ENCODE measurements around the gene TNIK.

The TNIK gene

GRCh38 chr3:171198781-171199472 lies 261.3 kb downstream of the TNIK start:
- no peak for DNase-seq
- Histone ChIP-seq H3K27me3 (no peaks in the 10 kb centered on the region), H3K27ac (no peak overlapping the region), H3K4me1 (peaks cover 0 to 35% (median 5%) of the 10 kb centered on the region in 4 donors), H3K36me3 (no peaks in the 10 kb centered on the region), H3K9me3 (no peaks in the 10 kb centered on the region), H3K4me3 (no peak overlapping the region)
- intact Hi-C loops (cut with DNase I; ENCODE audit: low total_unique reads) = no loop called here
- TF ChIP-seq CTCF (IDR thresholded peaks at IDR 0.05) = no peak

GRCh38 chr3:171195686-171196085 lies 264.5 kb downstream of the TNIK start:
- Histone ChIP-seq H3K4me3 (no peak overlapping the region), H3K27me3 (no peaks in the 10 kb centered on the region), H3K36me3 (no peaks in the 10 kb centered on the region), H3K9me3 (no peaks in the 10 kb centered on the region), H3K27ac (no peak overlapping the region), H3K4me1 (peaks cover 0 to 13% (median 3%) of the 10 kb centered on the region in 4 donors)
- intact Hi-C loops (cut with DNase I; ENCODE audit: low total_unique reads) = no loop called here
- DNase-seq = no peak
- TF ChIP-seq CTCF (IDR thresholded peaks at IDR 0.05) = no peak

- H3K4me3 ChIP-seq = no peak overlapping the region
- no peaks in the 10 kb centered on the region for H3K36me3 ChIP-seq
- H3K9me3 ChIP-seq = no peaks in the 10 kb centered on the region
- TF ChIP-seq CTCF (IDR thresholded peaks at IDR 0.05) = no peak
- H3K4me1 ChIP-seq = peaks cover 0 to 13% (median 3%) of the 10 kb centered on the region in 4 donors
- DNase-seq = no peak
- intact Hi-C loops (cut with DNase I; ENCODE audit: low total_unique reads) = no loop called here
- no peak overlapping the region for H3K27ac ChIP-seq
- no peaks in the 10 kb centered on the region for H3K27me3 ChIP-seq
Measured at GRCh38 chr3:171194965-171195364, 265.2 kb downstream of the TNIK start.

- no peak for TF ChIP-seq CTCF (IDR thresholded peaks at IDR 0.05)
- intact Hi-C loops (cut with DNase I; ENCODE audit: low total_unique reads) = no loop called here
- H3K4me3 ChIP-seq = no peak overlapping the region
- H3K36me3 ChIP-seq = no peaks in the 10 kb centered on the region
- no peaks in the 10 kb centered on the region for H3K9me3 ChIP-seq
- no peak overlapping the region for H3K27ac ChIP-seq
- DNase-seq = no peak
- H3K4me1 ChIP-seq = peaks cover 0 to 9% (median 3%) of the 10 kb centered on the region in 4 donors
- no peaks in the 10 kb centered on the region for H3K27me3 ChIP-seq
Measured at GRCh38 chr3:171193693-171194092, 266.5 kb downstream of the TNIK start.

- Histone ChIP-seq H3K9me3 (no peaks in the 10 kb centered on the region), H3K36me3 (no peaks in the 10 kb centered on the region), H3K4me1 (peaks cover 0 to 2% (median 0%) of the 10 kb centered on the region in 4 donors), H3K27ac (no peak overlapping the region), H3K27me3 (no peaks in the 10 kb centered on the region), H3K4me3 (no peak overlapping the region)
- DNase-seq = no peak
- TF ChIP-seq CTCF (IDR thresholded peaks at IDR 0.05) = no peak
- intact Hi-C loops (cut with DNase I; ENCODE audit: low total_unique reads) = no loop called here
Measured at GRCh38 chr3:171192176-171192854, 267.9 kb downstream of the TNIK start.

Data from tibial artery (tissue), 4 donors.